ENCODE results near the gene RPL13A.
"Not testable (repeated sequence)": the region's sequence is repeated elsewhere in the genome, so short reads cannot be mapped to it uniquely, and the experiment has no call there.

RPL13A gene

GRCh38 chr19:49468199-49468598 lies 19.2 kb upstream of the RPL13A start:
- DNase-seq (no peak), ATAC-seq (replicated peaks) (no peak)
- H3K4me3 Mint-ChIP-seq: no peak overlapping the region
- peaks cover 38 to 39% of the 10 kb centered on the region in 2 donors for H3K36me3 Mint-ChIP-seq
- no peak overlapping the region for H3K27ac Mint-ChIP-seq
- no peaks in the 10 kb centered on the region for H3K9me3 Mint-ChIP-seq
- H3K27me3 Mint-ChIP-seq: no peaks in the 10 kb centered on the region
- H3K4me1 Mint-ChIP-seq: peaks cover 28 to 43% of the 10 kb centered on the region in 2 donors

GRCh38 chr19:49468746-49469447 lies 18.5 kb upstream of the RPL13A start:
- Mint-ChIP-seq H3K27me3 (no peaks in the 10 kb centered on the region), H3K27ac (peak overlapping the region; percentile 97), H3K4me1 (peaks cover 28 to 48% of the 10 kb centered on the region in 2 donors), H3K4me3 (peak overlapping the region; percentile 50 to 59), H3K9me3 (no peaks in the 10 kb centered on the region), H3K36me3 (peaks cover 37 to 38% of the 10 kb centered on the region in 2 donors)
- ATAC-seq (replicated peaks): peak; percentile 74
- peak; percentile 87 for DNase-seq

- H3K9me3 Mint-ChIP-seq: no peaks in the 10 kb centered on the region
- H3K36me3 Mint-ChIP-seq: peaks cover 25 to 28% of the 10 kb centered on the region in 2 donors
- peaks cover 33 to 55% of the 10 kb centered on the region in 2 donors for H3K4me1 Mint-ChIP-seq
- no peaks in the 10 kb centered on the region for H3K27me3 Mint-ChIP-seq
- DNase-seq (peak; percentile 91), ATAC-seq (replicated peaks) (peak; percentile 79 to 84)
- peak overlapping the region; percentile 95 for H3K27ac Mint-ChIP-seq
- peak overlapping the region; percentile 56 to 60 for H3K4me3 Mint-ChIP-seq
Observed at GRCh38 chr19:49469828-49470614, 17.4 kb upstream of the RPL13A start.

- Mint-ChIP-seq H3K4me3 (peak overlapping the region in 1 of 2 donors; percentile 56), H3K4me1 (peaks cover 39 to 61% of the 10 kb centered on the region in 2 donors), H3K27ac (peak overlapping the region; percentile 95), H3K27me3 (no peaks in the 10 kb centered on the region), H3K36me3 (peaks cover 20 to 28% of the 10 kb centered on the region in 2 donors), H3K9me3 (no peaks in the 10 kb centered on the region)
- DNase-seq: no peak
- ATAC-seq (replicated peaks): peak; percentile 7 to 8
Observed at GRCh38 chr19:49470615-49470978, 16.8 kb upstream of the RPL13A start.

- Mint-ChIP-seq H3K4me3 (peak overlapping the region; percentile 56 to 91), H3K27me3 (no peaks in the 10 kb centered on the region), H3K36me3 (peaks cover 20 to 29% of the 10 kb centered on the region in 2 donors), H3K27ac (peak overlapping the region; percentile 98), H3K4me1 (peaks cover 46 to 70% of the 10 kb centered on the region in 2 donors), H3K9me3 (no peaks in the 10 kb centered on the region)
- DNase-seq: no peak
- no peak for ATAC-seq (replicated peaks)
Observed at GRCh38 chr19:49472936-49473335, 14.5 kb upstream of the RPL13A start.

GRCh38 chr19:49473501-49473867 lies 13.9 kb upstream of the RPL13A start:
- peak overlapping the region; percentile 98 for H3K27ac Mint-ChIP-seq
- peak overlapping the region; percentile 91 to 98 for H3K4me3 Mint-ChIP-seq
- peaks cover 46 to 67% of the 10 kb centered on the region in 2 donors for H3K4me1 Mint-ChIP-seq
- DNase-seq; H3K27me3 Mint-ChIP-seq; ATAC-seq (replicated peaks); H3K9me3 Mint-ChIP-seq: not testable (repeated sequence)
- peaks cover 18 to 28% of the 10 kb centered on the region in 2 donors for H3K36me3 Mint-ChIP-seq

- ATAC-seq (replicated peaks) (peak; percentile 51 to 59), DNase-seq (peak; percentile 83)
- Mint-ChIP-seq H3K27me3 (no peaks in the 10 kb centered on the region), H3K4me1 (peaks cover 44 to 62% of the 10 kb centered on the region in 2 donors), H3K4me3 (peak within 1 kb of the TSS; percentile 91 to 98), H3K27ac (peak within 1 kb of the TSS; percentile 98), H3K36me3 (peaks cover 14 to 26% of the 10 kb centered on the region in 2 donors), H3K9me3 (no peaks in the 10 kb centered on the region)
Observed at GRCh38 chr19:49473868-49474541, 13.4 kb upstream of the RPL13A start, which contains the start of gene FLT3LG. Gene FLT3LG, plus strand, starts transcription at chr19:49474215. Its CDS starts 425 bp downstream, at chr19:49474640.

- no peak for ATAC-seq (replicated peaks)
- no peaks in the 10 kb centered on the region for H3K9me3 Mint-ChIP-seq
- no peak for DNase-seq
- H3K4me1 Mint-ChIP-seq: peaks cover 42 to 57% of the 10 kb centered on the region in 2 donors
- peak overlapping the region; percentile 98 for H3K27ac Mint-ChIP-seq
- H3K4me3 Mint-ChIP-seq: peak overlapping the region; percentile 91 to 98
- peaks cover 11 to 23% of the 10 kb centered on the region in 2 donors for H3K36me3 Mint-ChIP-seq
- no peaks in the 10 kb centered on the region for H3K27me3 Mint-ChIP-seq
Observed at GRCh38 chr19:49474542-49474924, 12.9 kb upstream of the RPL13A start.

- peaks cover 6 to 16% of the 10 kb centered on the region in 2 donors for H3K36me3 Mint-ChIP-seq
- H3K9me3 Mint-ChIP-seq: no peaks in the 10 kb centered on the region
- DNase-seq (no peak), ATAC-seq (replicated peaks) (no peak)
- peak overlapping the region; percentile 91 to 98 for H3K4me3 Mint-ChIP-seq
- peak overlapping the region; percentile 98 for H3K27ac Mint-ChIP-seq
- peaks cover 35 to 49% of the 10 kb centered on the region in 2 donors for H3K4me1 Mint-ChIP-seq
- H3K27me3 Mint-ChIP-seq: no peaks in the 10 kb centered on the region
Observed at GRCh38 chr19:49475191-49475917, 12.1 kb upstream of the RPL13A start.

- DNase-seq (no peak), ATAC-seq (replicated peaks) (peak; percentile 40 to 49)
- peaks cover 6 to 19% of the 10 kb centered on the region in 2 donors for H3K36me3 Mint-ChIP-seq
- peak overlapping the region; percentile 98 for H3K27ac Mint-ChIP-seq
- H3K4me3 Mint-ChIP-seq: peak overlapping the region; percentile 30 to 40
- peaks cover 30 to 40% of the 10 kb centered on the region in 2 donors for H3K4me1 Mint-ChIP-seq
- no peaks in the 10 kb centered on the region for H3K9me3 Mint-ChIP-seq
- H3K27me3 Mint-ChIP-seq: no peaks in the 10 kb centered on the region
Observed at GRCh38 chr19:49475995-49476880, 11.2 kb upstream of the RPL13A start.

GRCh38 chr19:49479975-49480628 lies 7.3 kb upstream of the RPL13A start:
- DNase-seq: no peak
- no peak for ATAC-seq (replicated peaks)
- Mint-ChIP-seq H3K4me3 (no peak overlapping the region), H3K27me3 (no peaks in the 10 kb centered on the region), H3K36me3 (peaks cover 8 to 17% of the 10 kb centered on the region in 2 donors), H3K4me1 (peaks cover 14% of the 10 kb centered on the region in 2 donors), H3K27ac (no peak overlapping the region), H3K9me3 (no peaks in the 10 kb centered on the region)

GRCh38 chr19:49481020-49481683 lies 6.3 kb upstream of the RPL13A start:
- H3K9me3 Mint-ChIP-seq: no peaks in the 10 kb centered on the region
- no peaks in the 10 kb centered on the region for H3K27me3 Mint-ChIP-seq
- peaks cover 9 to 12% of the 10 kb centered on the region in 2 donors for H3K36me3 Mint-ChIP-seq
- DNase-seq: no peak
- H3K4me3 Mint-ChIP-seq: no peak overlapping the region
- no peak overlapping the region for H3K27ac Mint-ChIP-seq
- peaks cover 5 to 10% of the 10 kb centered on the region in 2 donors for H3K4me1 Mint-ChIP-seq
- no peak for ATAC-seq (replicated peaks)
